ENCODE measurements around the gene SCART1. TPM values are rescaled to one million over a fixed set of nuclear protein-coding genes. Genes with fewer than 3 reads are reported as not detected.
A peak's percentile ranks its signal among the peaks of the same experiment; 100 is the strongest.
"Not testable (repeated sequence)": the region's sequence is repeated elsewhere in the genome, so short reads cannot be mapped to it uniquely, and the experiment has no call there.

SCART1 gene
- total RNA-seq, 1 experiment from 2014 or later: 1.1 TPM

DNA sequence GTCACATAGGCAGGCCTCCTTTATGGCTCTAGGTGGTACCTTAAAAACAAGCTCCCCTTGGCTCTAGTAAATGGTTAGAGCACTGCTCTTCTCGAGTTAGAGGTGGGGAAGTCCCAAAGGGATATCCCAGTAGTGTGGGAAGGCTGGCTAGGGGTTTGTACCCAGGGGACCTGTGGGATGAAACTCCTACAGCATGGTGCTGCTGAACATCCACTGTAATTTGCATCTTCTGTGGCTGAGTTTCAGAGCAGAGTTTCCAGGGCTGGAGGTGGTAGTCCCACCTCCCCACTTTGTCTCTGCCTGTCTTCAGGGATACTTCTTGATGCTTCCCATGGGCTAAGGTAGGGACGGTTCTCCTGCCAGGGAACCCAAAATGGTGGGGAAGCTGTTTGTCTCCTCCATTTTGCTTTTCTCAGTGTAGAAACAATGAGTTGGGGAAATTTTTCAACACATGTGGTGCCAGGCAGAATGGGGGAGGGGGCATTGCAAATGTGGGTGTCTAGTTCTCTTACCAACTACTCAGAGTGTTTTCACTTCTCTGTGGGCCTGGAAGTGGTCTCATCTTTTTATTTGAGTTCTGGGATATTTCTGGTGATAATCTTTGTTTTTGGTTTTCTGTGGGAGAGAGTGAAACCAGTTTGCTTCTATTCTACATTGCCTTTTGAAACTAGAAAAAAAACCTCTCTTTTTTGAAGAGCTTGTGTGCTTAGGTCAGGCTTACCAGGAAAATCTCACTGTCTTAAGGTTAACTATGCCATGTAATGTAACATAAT, 36.3 kb downstream of the SCART1 start (continued):
- TF ChIP-seq ETV6 (CRISPR knock-in tag; IDR thresholded peaks at IDR 0.05) (no peak), SMAD4 (CRISPR knock-in tag; IDR thresholded peaks at IDR 0.05) (no peak)

- DNase-seq (ENCODE audit: low spot score); H3K27me3 Mint-ChIP-seq (ENCODE audit: low read depth); H3K4me1 Mint-ChIP-seq; ATAC-seq; H3K4me3 Mint-ChIP-seq; POLR2A ChIA-PET; CTCF ChIA-PET; H3K27ac Mint-ChIP-seq: not testable (repeated sequence)
- peaks cover 84% of the 10 kb centered on the region for H3K9me3 Mint-ChIP-seq
- H3K36me3 Mint-ChIP-seq: peaks cover 45% of the 10 kb centered on the region
These were observed 39.8 kb downstream of the SCART1 start for GRCh38 chr10:133493562-133493961.

- peak; percentile 33 for DNase-seq (ENCODE audit: low spot score)
- peaks cover 91% of the 10 kb centered on the region for H3K9me3 Mint-ChIP-seq
- CTCF ChIA-PET; H3K27me3 Mint-ChIP-seq (ENCODE audit: low read depth); H3K4me3 Mint-ChIP-seq; POLR2A ChIA-PET; H3K4me1 Mint-ChIP-seq; ATAC-seq; H3K27ac Mint-ChIP-seq: not testable (repeated sequence)
- peaks cover 43% of the 10 kb centered on the region for H3K36me3 Mint-ChIP-seq
These were observed 43.6 kb downstream of the SCART1 start for GRCh38 chr10:133497363-133497762.

DNA sequence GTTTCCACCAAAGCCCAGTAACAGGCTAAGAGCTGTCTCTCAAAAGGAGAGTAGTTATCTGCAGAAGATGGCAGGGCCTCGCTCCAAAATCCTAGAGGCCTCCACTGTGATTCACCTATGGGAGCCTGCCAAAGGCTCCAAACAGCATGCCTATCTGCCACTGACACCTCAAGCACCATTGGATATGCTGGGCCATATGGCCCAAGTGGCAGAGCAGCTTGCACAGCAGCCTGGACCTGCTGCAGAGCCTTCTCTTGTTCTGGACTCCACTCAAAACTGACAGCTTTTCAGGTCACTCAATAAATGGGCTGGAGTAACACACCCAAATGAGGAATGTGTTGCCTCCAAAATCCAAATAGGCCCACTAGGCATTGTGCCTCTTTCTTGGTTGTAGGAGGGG, 45.4 kb downstream of the SCART1 start:
- Mint-ChIP-seq H3K36me3 (peaks cover 40% of the 10 kb centered on the region), H3K9me3 (peaks cover 83% of the 10 kb centered on the region)
- CTCF ChIA-PET; H3K27ac Mint-ChIP-seq; H3K4me1 Mint-ChIP-seq; POLR2A ChIA-PET; ATAC-seq; DNase-seq (ENCODE audit: low spot score); H3K4me3 Mint-ChIP-seq; H3K27me3 Mint-ChIP-seq (ENCODE audit: low read depth): not testable (repeated sequence)

DNA sequence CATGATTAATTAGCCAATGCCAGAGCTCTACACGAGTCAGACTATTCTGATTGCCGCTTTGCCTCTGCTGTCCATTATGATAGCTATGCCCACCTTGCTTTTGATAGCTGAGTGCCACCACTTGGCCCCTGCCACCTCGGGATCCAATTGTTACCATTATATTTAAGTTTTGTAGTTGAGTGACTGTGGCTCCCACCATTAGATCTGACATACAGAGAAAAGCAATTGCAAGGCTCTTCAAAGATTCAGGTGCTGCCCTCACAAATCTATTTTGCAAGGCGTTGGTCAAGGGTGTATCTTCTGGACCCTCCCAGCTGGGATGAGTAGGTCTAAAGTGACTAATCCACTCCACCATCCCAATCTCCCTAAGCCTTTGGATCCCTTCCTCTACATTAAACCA, 47.2 kb downstream of the SCART1 start:
- peaks cover 69% of the 10 kb centered on the region for H3K9me3 Mint-ChIP-seq
- H3K27ac Mint-ChIP-seq; CTCF ChIA-PET; ATAC-seq; H3K27me3 Mint-ChIP-seq (ENCODE audit: low read depth); H3K4me3 Mint-ChIP-seq; H3K4me1 Mint-ChIP-seq; DNase-seq (ENCODE audit: low spot score); POLR2A ChIA-PET: not testable (repeated sequence)
- H3K36me3 Mint-ChIP-seq: peaks cover 37% of the 10 kb centered on the region

- TF ChIP-seq, protein P1, sequence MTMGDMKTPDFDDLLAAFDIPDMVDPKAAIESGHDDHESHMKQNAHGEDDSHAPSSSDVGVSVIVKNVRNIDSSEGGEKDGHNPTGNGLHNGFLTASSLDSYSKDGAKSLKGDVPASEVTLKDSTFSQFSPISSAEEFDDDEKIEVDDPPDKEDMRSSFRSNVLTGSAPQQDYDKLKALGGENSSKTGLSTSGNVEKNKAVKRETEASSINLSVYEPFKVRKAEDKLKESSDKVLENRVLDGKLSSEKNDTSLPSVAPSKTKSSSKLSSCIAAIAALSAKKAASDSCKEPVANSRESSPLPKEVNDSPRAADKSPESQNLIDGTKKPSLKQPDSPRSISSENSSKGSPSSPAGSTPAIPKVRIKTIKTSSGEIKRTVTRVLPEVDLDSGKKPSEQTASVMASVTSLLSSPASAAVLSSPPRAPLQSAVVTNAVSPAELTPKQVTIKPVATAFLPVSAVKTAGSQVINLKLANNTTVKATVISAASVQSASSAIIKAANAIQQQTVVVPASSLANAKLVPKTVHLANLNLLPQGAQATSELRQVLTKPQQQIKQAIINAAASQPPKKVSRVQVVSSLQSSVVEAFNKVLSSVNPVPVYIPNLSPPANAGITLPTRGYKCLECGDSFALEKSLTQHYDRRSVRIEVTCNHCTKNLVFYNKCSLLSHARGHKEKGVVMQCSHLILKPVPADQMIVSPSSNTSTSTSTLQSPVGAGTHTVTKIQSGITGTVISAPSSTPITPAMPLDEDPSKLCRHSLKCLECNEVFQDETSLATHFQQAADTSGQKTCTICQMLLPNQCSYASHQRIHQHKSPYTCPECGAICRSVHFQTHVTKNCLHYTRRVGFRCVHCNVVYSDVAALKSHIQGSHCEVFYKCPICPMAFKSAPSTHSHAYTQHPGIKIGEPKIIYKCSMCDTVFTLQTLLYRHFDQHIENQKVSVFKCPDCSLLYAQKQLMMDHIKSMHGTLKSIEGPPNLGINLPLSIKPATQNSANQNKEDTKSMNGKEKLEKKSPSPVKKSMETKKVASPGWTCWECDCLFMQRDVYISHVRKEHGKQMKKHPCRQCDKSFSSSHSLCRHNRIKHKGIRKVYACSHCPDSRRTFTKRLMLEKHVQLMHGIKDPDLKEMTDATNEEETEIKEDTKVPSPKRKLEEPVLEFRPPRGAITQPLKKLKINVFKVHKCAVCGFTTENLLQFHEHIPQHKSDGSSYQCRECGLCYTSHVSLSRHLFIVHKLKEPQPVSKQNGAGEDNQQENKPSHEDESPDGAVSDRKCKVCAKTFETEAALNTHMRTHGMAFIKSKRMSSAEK (CRISPR knock-in tag; IDR thresholded peaks at IDR 0.05; ENCODE audit: borderline replicate concordance): no peak
- no peak for TF ChIP-seq ZNF423 (CRISPR knock-in tag; IDR thresholded peaks at IDR 0.05)
- TF ChIP-seq TP53 (CRISPR knock-in tag; IDR thresholded peaks at IDR 0.05): no peak
- no peak for TF ChIP-seq ARID4B (CRISPR knock-in tag; IDR thresholded peaks at IDR 0.05; ENCODE audit: borderline replicate concordance)
- no peak for TF ChIP-seq TCF7 (CRISPR knock-in tag; IDR thresholded peaks at IDR 0.05; ENCODE audit: low read depth)
- no peak for TF ChIP-seq JUN (CRISPR knock-in tag; IDR thresholded peaks at IDR 0.05)
- TF ChIP-seq, protein P2, sequence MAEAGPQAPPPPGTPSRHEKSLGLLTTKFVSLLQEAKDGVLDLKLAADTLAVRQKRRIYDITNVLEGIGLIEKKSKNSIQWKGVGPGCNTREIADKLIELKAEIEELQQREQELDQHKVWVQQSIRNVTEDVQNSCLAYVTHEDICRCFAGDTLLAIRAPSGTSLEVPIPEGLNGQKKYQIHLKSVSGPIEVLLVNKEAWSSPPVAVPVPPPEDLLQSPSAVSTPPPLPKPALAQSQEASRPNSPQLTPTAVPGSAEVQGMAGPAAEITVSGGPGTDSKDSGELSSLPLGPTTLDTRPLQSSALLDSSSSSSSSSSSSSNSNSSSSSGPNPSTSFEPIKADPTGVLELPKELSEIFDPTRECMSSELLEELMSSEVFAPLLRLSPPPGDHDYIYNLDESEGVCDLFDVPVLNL (CRISPR knock-in tag; IDR thresholded peaks at IDR 0.05; ENCODE audit: borderline replicate concordance, low read depth): no peak
- no peak for TF ChIP-seq GTF2I (CRISPR knock-in tag; conservative IDR thresholded peaks at IDR 0.05)
- ChIA-PET POLR2A (no interaction called here), CTCF (no interaction called here)
- Mint-ChIP-seq H3K4me1 (no peaks in the 10 kb centered on the region), H3K9me3 (peaks cover 82% of the 10 kb centered on the region), H3K36me3 (peaks cover 62% of the 10 kb centered on the region), H3K27ac (no peak overlapping the region), H3K27me3 (ENCODE audit: low read depth) (peaks cover 5% of the 10 kb centered on the region), H3K4me3 (no peak overlapping the region)
- ATAC-seq: no peak
- no peak for DNase-seq (ENCODE audit: low spot score)
These were observed 56.0 kb downstream of the SCART1 start for GRCh38 chr10:133509700-133510099.
